ENCODE results near the gene UBE2E2. TPM values are rescaled to one million over a fixed set of nuclear protein-coding genes. Genes with fewer than 3 reads are reported as not detected.

Gene UBE2E2
- total RNA-seq, 2 donors from 2014 or later, result 23.2 to 34.5 TPM

GRCh38 chr3:23418026-23418425, 214.9 kb downstream of the UBE2E2 start:
- Mint-ChIP-seq H3K9me3 (peaks cover 12% of the 10 kb centered on the region), H3K4me1 (no peaks in the 10 kb centered on the region), H3K27me3 (ENCODE audit: insufficient read depth) (no peaks in the 10 kb centered on the region), H3K36me3 (ENCODE audit: low read depth) (peaks cover 2% of the 10 kb centered on the region), H3K27ac (no peak overlapping the region), H3K4me3 (no peak overlapping the region)
- H3K36me3 ChIP-seq (ENCODE audit: control insufficient read depth, insufficient read depth, low read length), result no peaks in the 10 kb centered on the region
- H3K4me3 ChIP-seq (ENCODE audit: low read length), result no peak overlapping the region
- H3K27me3 ChIP-seq (ENCODE audit: control insufficient read depth, insufficient read depth, low read length, poor library complexity, severe bottlenecking), result no peaks in the 10 kb centered on the region
- DNase-seq, result no peak
- no peak overlapping the region for H3K9ac ChIP-seq (ENCODE audit: extremely low read depth, low read length, poor library complexity, severe bottlenecking)
- WGBS, 2 experiments (ENCODE audit: insufficient coverage in 1 of 2, insufficient read length in 1 of 2), result 95% methylated on average over 10 to 13 of the region's 13 CpGs
- H3K9me3 ChIP-seq (ENCODE audit: control insufficient read depth, low read length), result no peaks in the 10 kb centered on the region
- H3K27ac ChIP-seq (ENCODE audit: low read depth, low read length), result no peak overlapping the region
- H3K4me1 ChIP-seq (ENCODE audit: control insufficient read depth, insufficient read depth, low read length), result peaks cover 3% of the 10 kb centered on the region
- TF ChIP-seq, protein P1, sequence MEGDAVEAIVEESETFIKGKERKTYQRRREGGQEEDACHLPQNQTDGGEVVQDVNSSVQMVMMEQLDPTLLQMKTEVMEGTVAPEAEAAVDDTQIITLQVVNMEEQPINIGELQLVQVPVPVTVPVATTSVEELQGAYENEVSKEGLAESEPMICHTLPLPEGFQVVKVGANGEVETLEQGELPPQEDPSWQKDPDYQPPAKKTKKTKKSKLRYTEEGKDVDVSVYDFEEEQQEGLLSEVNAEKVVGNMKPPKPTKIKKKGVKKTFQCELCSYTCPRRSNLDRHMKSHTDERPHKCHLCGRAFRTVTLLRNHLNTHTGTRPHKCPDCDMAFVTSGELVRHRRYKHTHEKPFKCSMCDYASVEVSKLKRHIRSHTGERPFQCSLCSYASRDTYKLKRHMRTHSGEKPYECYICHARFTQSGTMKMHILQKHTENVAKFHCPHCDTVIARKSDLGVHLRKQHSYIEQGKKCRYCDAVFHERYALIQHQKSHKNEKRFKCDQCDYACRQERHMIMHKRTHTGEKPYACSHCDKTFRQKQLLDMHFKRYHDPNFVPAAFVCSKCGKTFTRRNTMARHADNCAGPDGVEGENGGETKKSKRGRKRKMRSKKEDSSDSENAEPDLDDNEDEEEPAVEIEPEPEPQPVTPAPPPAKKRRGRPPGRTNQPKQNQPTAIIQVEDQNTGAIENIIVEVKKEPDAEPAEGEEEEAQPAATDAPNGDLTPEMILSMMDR (conservative IDR thresholded peaks at IDR 0.05), result no peak

GRCh38 chr3:23421811-23422516, 218.8 kb downstream of the UBE2E2 start:
- H3K4me1 ChIP-seq (ENCODE audit: control insufficient read depth, insufficient read depth, low read length), result peaks cover 3% of the 10 kb centered on the region
- Mint-ChIP-seq H3K4me1 (no peaks in the 10 kb centered on the region), H3K27ac (no peak overlapping the region), H3K4me3 (no peak overlapping the region), H3K27me3 (ENCODE audit: insufficient read depth) (no peaks in the 10 kb centered on the region), H3K9me3 (peaks cover 2% of the 10 kb centered on the region), H3K36me3 (ENCODE audit: low read depth) (peaks cover 2% of the 10 kb centered on the region)
- H3K27me3 ChIP-seq (ENCODE audit: control insufficient read depth, insufficient read depth, low read length, poor library complexity, severe bottlenecking), result no peaks in the 10 kb centered on the region
- TF ChIP-seq, protein P1 (conservative IDR thresholded peaks at IDR 0.05), result no peak
- no peak for DNase-seq
- H3K36me3 ChIP-seq (ENCODE audit: control insufficient read depth, insufficient read depth, low read length), result no peaks in the 10 kb centered on the region
- WGBS, 2 experiments (ENCODE audit: insufficient coverage in 1 of 2, insufficient read length in 1 of 2), result 85 to 89% methylated on average over 3 of the region's 3 CpGs
- H3K9me3 ChIP-seq (ENCODE audit: control insufficient read depth, low read length), result no peaks in the 10 kb centered on the region
- no peak overlapping the region for H3K4me3 ChIP-seq (ENCODE audit: low read length)
- no peak overlapping the region for H3K9ac ChIP-seq (ENCODE audit: extremely low read depth, low read length, poor library complexity, severe bottlenecking)
- H3K27ac ChIP-seq (ENCODE audit: low read depth, low read length), result no peak overlapping the region

DNA sequence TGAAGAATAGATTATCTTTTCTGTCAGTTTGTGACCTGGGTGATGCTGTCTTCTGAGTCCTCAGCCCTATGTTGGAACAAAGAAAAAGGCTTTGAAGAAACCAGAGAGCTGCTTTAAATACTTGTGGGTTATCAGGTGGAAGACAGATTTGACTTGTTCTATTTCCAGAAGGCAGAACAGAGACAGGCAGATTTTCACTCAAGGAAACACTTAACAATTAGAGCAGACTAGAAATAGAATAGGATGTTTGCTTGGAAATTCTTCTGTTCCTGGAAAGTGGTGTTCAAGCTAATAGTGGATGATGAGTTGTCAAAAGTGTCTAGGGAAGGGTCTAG, 219.4 kb downstream of the UBE2E2 start:
- Histone ChIP-seq H3K4me1 (ENCODE audit: control insufficient read depth, insufficient read depth, low read length) (peaks cover 3% of the 10 kb centered on the region), H3K9me3 (ENCODE audit: control insufficient read depth, low read length) (no peaks in the 10 kb centered on the region), H3K36me3 (ENCODE audit: control insufficient read depth, insufficient read depth, low read length) (no peaks in the 10 kb centered on the region), H3K9ac (ENCODE audit: extremely low read depth, low read length, poor library complexity, severe bottlenecking) (no peak overlapping the region), H3K27ac (ENCODE audit: low read depth, low read length) (no peak overlapping the region), H3K4me3 (ENCODE audit: low read length) (no peak overlapping the region), H3K27me3 (ENCODE audit: control insufficient read depth, insufficient read depth, low read length, poor library complexity, severe bottlenecking) (no peaks in the 10 kb centered on the region)
- Mint-ChIP-seq H3K27ac (no peak overlapping the region), H3K36me3 (ENCODE audit: low read depth) (no peaks in the 10 kb centered on the region), H3K9me3 (no peaks in the 10 kb centered on the region), H3K27me3 (ENCODE audit: insufficient read depth) (no peaks in the 10 kb centered on the region), H3K4me3 (no peak overlapping the region), H3K4me1 (no peaks in the 10 kb centered on the region)
- TF ChIP-seq, protein P1 (conservative IDR thresholded peaks at IDR 0.05), result no peak
- no peak for DNase-seq
